Dedifferentiated amniotic fluid mesenchymal stem cell (primary cell): ENCODE results near the gene SRSF8.
"Not testable (repeated sequence)": the region's sequence is repeated elsewhere in the genome, so short reads cannot be mapped to it uniquely, and the experiment has no call there.

Source experiments
- DNase-seq: peaks from one replicate; pipeline ENCODE4 v3.0.0-alpha.2; 2016; ENCODE audit errors: extremely low spot score

Gene SRSF8

GRCh38 chr11:95095858-95096587 lies 29.3 kb downstream of the SRSF8 start:
- DNase-seq, result peak; percentile 82

GRCh38 chr11:95097209-95097608 lies 30.5 kb downstream of the SRSF8 start:
- no peak for DNase-seq

- no peak for DNase-seq
Observed at GRCh38 chr11:95098826-95099225, 32.1 kb downstream of the SRSF8 start.

GRCh38 chr11:95100191-95100648 lies 33.5 kb downstream of the SRSF8 start:
- DNase-seq, result no peak

GRCh38 chr11:95100856-95101507 lies 34.3 kb downstream of the SRSF8 start:
- no peak for DNase-seq

- DNase-seq, result no peak
Observed at GRCh38 chr11:95101935-95102334, 35.2 kb downstream of the SRSF8 start.

- DNase-seq, result no peak
Observed at GRCh38 chr11:95102733-95103132, 36.0 kb downstream of the SRSF8 start.

- DNase-seq, result no peak
Observed at GRCh38 chr11:95103701-95104100, 37.0 kb downstream of the SRSF8 start.

GRCh38 chr11:95104121-95104830 lies 37.6 kb downstream of the SRSF8 start:
- DNase-seq, result no peak

GRCh38 chr11:95104856-95105255 lies 38.1 kb downstream of the SRSF8 start:
- no peak for DNase-seq

GRCh38 chr11:95108159-95108611 lies 41.5 kb downstream of the SRSF8 start:
- DNase-seq, result no peak

- DNase-seq, result no peak
Observed at GRCh38 chr11:95108671-95109551, 42.2 kb downstream of the SRSF8 start.

GRCh38 chr11:95111471-95111870 lies 44.8 kb downstream of the SRSF8 start:
- DNase-seq, result not testable (repeated sequence)

GRCh38 chr11:95111923-95112540 lies 45.3 kb downstream of the SRSF8 start:
- no peak for DNase-seq

- no peak for DNase-seq
Observed at GRCh38 chr11:95115597-95115996, 48.9 kb downstream of the SRSF8 start.

GRCh38 chr11:95119361-95120060 lies 52.8 kb downstream of the SRSF8 start:
- no peak for DNase-seq
